ENCODE results near the gene PIGS. TPM values are rescaled to one million over a fixed set of nuclear protein-coding genes. Genes with fewer than 3 reads are reported as not detected.
A peak's percentile ranks its signal among the peaks of the same experiment; 100 is the strongest.

The PIGS gene
- total RNA-seq, 1 donor from 2014 or later: 71.5 TPM

GRCh38 chr17:28526381-28526780, 44.9 kb downstream of the PIGS start:
- H3K4me2 ChIP-seq (ENCODE audit: low read length): no peak overlapping the region
- H2AFZ ChIP-seq (ENCODE audit: low read depth, low read length): no peak overlapping the region
- no peaks in the 10 kb centered on the region for H4K20me1 ChIP-seq (ENCODE audit: insufficient read depth, low read length)
- H3K27ac Mint-ChIP-seq (ENCODE audit: unreplicated experiment): no peak overlapping the region
- H3K9me3 ChIP-seq (ENCODE audit: insufficient read depth, low read depth, low read length): no peaks in the 10 kb centered on the region
- peaks cover 10% of the 10 kb centered on the region for H3K4me1 ChIP-seq (ENCODE audit: insufficient read depth, low read length)
- DNase-seq (ENCODE audit: low read depth): no peak
- no peak overlapping the region for H3K27ac ChIP-seq (ENCODE audit: low read depth, low read length)
- H3K4me1 Mint-ChIP-seq (ENCODE audit: low read depth, unreplicated experiment): peaks cover 12% of the 10 kb centered on the region
- no peaks in the 10 kb centered on the region for H3K36me3 Mint-ChIP-seq (ENCODE audit: low read depth, unreplicated experiment)
- no peak for TF ChIP-seq EZH2 (IDR thresholded peaks at IDR 0.05; ENCODE audit: insufficient read depth, low read length)
- TF ChIP-seq CTCF (IDR thresholded peaks at IDR 0.05; ENCODE audit: insufficient read depth, low read depth, low read length): no peak
- peaks cover 5% of the 10 kb centered on the region for H3K27me3 ChIP-seq (ENCODE audit: insufficient read depth, low read length)
- no peak overlapping the region for H3K4me3 ChIP-seq (ENCODE audit: insufficient read depth, low read depth, low read length)
- no peak overlapping the region for H3K4me3 Mint-ChIP-seq (ENCODE audit: unreplicated experiment)
- no peaks in the 10 kb centered on the region for H3K36me3 ChIP-seq (ENCODE audit: insufficient read depth, low read length)
- H3K79me2 ChIP-seq (ENCODE audit: insufficient read depth, low read length): no peaks in the 10 kb centered on the region
- no peak for FAIRE-seq
- no peaks in the 10 kb centered on the region for H3K9me3 Mint-ChIP-seq (ENCODE audit: unreplicated experiment)
- peaks cover 33% of the 10 kb centered on the region for H3K27me3 Mint-ChIP-seq (ENCODE audit: low read depth, unreplicated experiment)
- H3K9ac ChIP-seq (ENCODE audit: low read length): no peak overlapping the region

GRCh38 chr17:28524476-28525424, 46.6 kb downstream of the PIGS start:
- Histone ChIP-seq H4K20me1 (ENCODE audit: insufficient read depth, low read length) (no peaks in the 10 kb centered on the region), H3K4me1 (ENCODE audit: insufficient read depth, low read length) (peaks cover 10% of the 10 kb centered on the region), H3K4me2 (ENCODE audit: low read length) (peak overlapping the region; percentile 30), H3K36me3 (ENCODE audit: insufficient read depth, low read length) (no peaks in the 10 kb centered on the region), H3K9me3 (ENCODE audit: insufficient read depth, low read depth, low read length) (no peaks in the 10 kb centered on the region), H3K27ac (ENCODE audit: low read depth, low read length) (no peak overlapping the region), H3K4me3 (ENCODE audit: insufficient read depth, low read depth, low read length) (no peak overlapping the region), H2AFZ (ENCODE audit: low read depth, low read length) (no peak overlapping the region), H3K9ac (ENCODE audit: low read length) (no peak overlapping the region), H3K27me3 (ENCODE audit: insufficient read depth, low read length) (peaks cover 2% of the 10 kb centered on the region), H3K79me2 (ENCODE audit: insufficient read depth, low read length) (no peaks in the 10 kb centered on the region)
- Mint-ChIP-seq H3K4me1 (ENCODE audit: low read depth, unreplicated experiment) (peaks cover 12% of the 10 kb centered on the region), H3K27me3 (ENCODE audit: low read depth, unreplicated experiment) (peaks cover 29% of the 10 kb centered on the region), H3K27ac (ENCODE audit: unreplicated experiment) (no peak overlapping the region), H3K36me3 (ENCODE audit: low read depth, unreplicated experiment) (no peaks in the 10 kb centered on the region), H3K9me3 (ENCODE audit: unreplicated experiment) (no peaks in the 10 kb centered on the region), H3K4me3 (ENCODE audit: unreplicated experiment) (peak overlapping the region; percentile 45)
- TF ChIP-seq EZH2 (IDR thresholded peaks at IDR 0.05; ENCODE audit: insufficient read depth, low read length): no peak
- TF ChIP-seq CTCF (IDR thresholded peaks at IDR 0.05; ENCODE audit: insufficient read depth, low read depth, low read length): no peak
- DNase-seq (ENCODE audit: low read depth) (peak; percentile 53), FAIRE-seq (no peak)

- Mint-ChIP-seq H3K4me1 (ENCODE audit: low read depth, unreplicated experiment) (peaks cover 12% of the 10 kb centered on the region), H3K36me3 (ENCODE audit: low read depth, unreplicated experiment) (no peaks in the 10 kb centered on the region), H3K4me3 (ENCODE audit: unreplicated experiment) (no peak overlapping the region), H3K9me3 (ENCODE audit: unreplicated experiment) (no peaks in the 10 kb centered on the region), H3K27ac (ENCODE audit: unreplicated experiment) (no peak overlapping the region), H3K27me3 (ENCODE audit: low read depth, unreplicated experiment) (peaks cover 32% of the 10 kb centered on the region)
- H3K36me3 ChIP-seq (ENCODE audit: insufficient read depth, low read length): no peaks in the 10 kb centered on the region
- peaks cover 10% of the 10 kb centered on the region for H3K4me1 ChIP-seq (ENCODE audit: insufficient read depth, low read length)
- FAIRE-seq (no peak), DNase-seq (ENCODE audit: low read depth) (no peak)
- H3K4me3 ChIP-seq (ENCODE audit: insufficient read depth, low read depth, low read length): no peak overlapping the region
- H3K27ac ChIP-seq (ENCODE audit: low read depth, low read length): no peak overlapping the region
- TF ChIP-seq EZH2 (IDR thresholded peaks at IDR 0.05; ENCODE audit: insufficient read depth, low read length) (no peak), CTCF (IDR thresholded peaks at IDR 0.05; ENCODE audit: insufficient read depth, low read depth, low read length) (no peak)
- no peak overlapping the region for H3K4me2 ChIP-seq (ENCODE audit: low read length)
- H4K20me1 ChIP-seq (ENCODE audit: insufficient read depth, low read length): no peaks in the 10 kb centered on the region
- peaks cover 2% of the 10 kb centered on the region for H3K27me3 ChIP-seq (ENCODE audit: insufficient read depth, low read length)
- no peak overlapping the region for H2AFZ ChIP-seq (ENCODE audit: low read depth, low read length)
- H3K9ac ChIP-seq (ENCODE audit: low read length): no peak overlapping the region
- H3K79me2 ChIP-seq (ENCODE audit: insufficient read depth, low read length): no peaks in the 10 kb centered on the region
- no peaks in the 10 kb centered on the region for H3K9me3 ChIP-seq (ENCODE audit: insufficient read depth, low read depth, low read length)
These were observed 47.4 kb downstream of the PIGS start for GRCh38 chr17:28523876-28524275.
